Measurements from ENCODE around the gene NLGN1. TPM values are rescaled to one million over a fixed set of nuclear protein-coding genes. Genes with fewer than 3 reads are reported as not detected.

The NLGN1 gene
- total RNA-seq, 4 donors from 2014 or later: 21.6 to 50.7 (median 30.4) TPM

- TF ChIP-seq, protein P1, sequence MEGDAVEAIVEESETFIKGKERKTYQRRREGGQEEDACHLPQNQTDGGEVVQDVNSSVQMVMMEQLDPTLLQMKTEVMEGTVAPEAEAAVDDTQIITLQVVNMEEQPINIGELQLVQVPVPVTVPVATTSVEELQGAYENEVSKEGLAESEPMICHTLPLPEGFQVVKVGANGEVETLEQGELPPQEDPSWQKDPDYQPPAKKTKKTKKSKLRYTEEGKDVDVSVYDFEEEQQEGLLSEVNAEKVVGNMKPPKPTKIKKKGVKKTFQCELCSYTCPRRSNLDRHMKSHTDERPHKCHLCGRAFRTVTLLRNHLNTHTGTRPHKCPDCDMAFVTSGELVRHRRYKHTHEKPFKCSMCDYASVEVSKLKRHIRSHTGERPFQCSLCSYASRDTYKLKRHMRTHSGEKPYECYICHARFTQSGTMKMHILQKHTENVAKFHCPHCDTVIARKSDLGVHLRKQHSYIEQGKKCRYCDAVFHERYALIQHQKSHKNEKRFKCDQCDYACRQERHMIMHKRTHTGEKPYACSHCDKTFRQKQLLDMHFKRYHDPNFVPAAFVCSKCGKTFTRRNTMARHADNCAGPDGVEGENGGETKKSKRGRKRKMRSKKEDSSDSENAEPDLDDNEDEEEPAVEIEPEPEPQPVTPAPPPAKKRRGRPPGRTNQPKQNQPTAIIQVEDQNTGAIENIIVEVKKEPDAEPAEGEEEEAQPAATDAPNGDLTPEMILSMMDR (IDR thresholded peaks at IDR 0.05): no peak
- no peak for TF ChIP-seq EP300 (IDR thresholded peaks at IDR 0.05)
- Histone ChIP-seq H3K27me3 (no peaks in the 10 kb centered on the region), H3K4me1 (peaks cover 0 to 6% (median 0%) of the 10 kb centered on the region in 4 donors), H3K36me3 (no peaks in the 10 kb centered on the region), H3K4me3 (no peak overlapping the region), H3K9me3 (no peaks in the 10 kb centered on the region), H3K27ac (no peak overlapping the region)
- 16 to 18% methylated on average over 1 of the region's 1 CpG for WGBS, 2 donors
- no peak for DNase-seq (ENCODE audit: low spot score in 2 of 2)
Measured at GRCh38 chr3:173501931-173502489, 104.5 kb downstream of the NLGN1 start.

DNA sequence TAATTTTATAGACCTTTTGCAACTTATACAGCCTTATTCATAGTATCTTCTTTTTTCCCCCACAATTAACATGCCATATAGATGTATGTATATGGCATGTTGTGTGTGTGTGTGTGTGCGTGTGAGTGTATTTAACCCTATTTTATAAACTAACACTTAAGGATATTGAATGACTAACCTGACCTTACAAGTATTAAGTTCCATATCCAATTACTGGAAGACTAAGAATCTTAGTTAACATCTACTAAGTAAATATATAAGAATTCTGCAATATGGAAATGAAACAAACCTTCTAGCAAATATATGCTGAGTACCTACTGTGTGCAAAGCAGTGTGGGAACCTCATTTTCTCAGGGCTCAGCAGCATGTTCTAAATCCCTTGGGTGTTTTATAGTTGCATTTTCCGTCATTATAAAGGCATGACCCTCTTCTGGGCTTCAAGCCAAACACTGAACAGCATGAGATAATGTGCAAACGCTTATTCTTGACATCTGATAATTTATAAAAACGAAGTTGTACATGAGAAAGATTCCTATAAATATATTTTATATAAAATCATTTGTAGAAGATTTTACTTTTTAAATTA lies 105.5 kb downstream of the NLGN1 start:
- no peak overlapping the region for H3K4me3 ChIP-seq
- DNase-seq (ENCODE audit: low spot score in 2 of 2): no peak
- peaks cover 0 to 6% (median 0%) of the 10 kb centered on the region in 4 donors for H3K4me1 ChIP-seq
- no peaks in the 10 kb centered on the region for H3K9me3 ChIP-seq
- H3K27me3 ChIP-seq: no peaks in the 10 kb centered on the region
- H3K27ac ChIP-seq: no peak overlapping the region
- H3K36me3 ChIP-seq: no peaks in the 10 kb centered on the region
- 22 to 33% methylated on average over 4 of the region's 4 CpGs for WGBS, 2 donors
- TF ChIP-seq, protein P1 (IDR thresholded peaks at IDR 0.05): no peak

GRCh38 chr3:173510565-173510964 lies 113.0 kb downstream of the NLGN1 start:
- TF ChIP-seq POLR2A (IDR thresholded peaks at IDR 0.05) (no peak), EP300 (IDR thresholded peaks at IDR 0.05) (no peak)
- TF ChIP-seq, protein P1 (IDR thresholded peaks at IDR 0.05): no peak
- Histone ChIP-seq H3K27me3 (no peaks in the 10 kb centered on the region), H3K36me3 (no peaks in the 10 kb centered on the region), H3K9me3 (peaks cover 0 to 9% (median 0%) of the 10 kb centered on the region in 4 donors), H3K27ac (no peak overlapping the region), H3K4me1 (no peaks in the 10 kb centered on the region), H3K4me3 (no peak overlapping the region)
- DNase-seq (ENCODE audit: low spot score in 2 of 2): no peak
- 50 to 62% methylated on average over 4 of the region's 4 CpGs for WGBS, 2 donors

- H3K4me3 ChIP-seq: no peak overlapping the region
- no peaks in the 10 kb centered on the region for H3K4me1 ChIP-seq
- no peaks in the 10 kb centered on the region for H3K36me3 ChIP-seq
- H3K27me3 ChIP-seq: no peaks in the 10 kb centered on the region
- H3K9me3 ChIP-seq: peaks cover 0 to 9% (median 0%) of the 10 kb centered on the region in 4 donors
- H3K27ac ChIP-seq: no peak overlapping the region
- TF ChIP-seq, protein P1 (IDR thresholded peaks at IDR 0.05): no peak
- TF ChIP-seq POLR2A (IDR thresholded peaks at IDR 0.05) (no peak), EP300 (IDR thresholded peaks at IDR 0.05) (no peak)
- no peak for DNase-seq (ENCODE audit: low spot score in 2 of 2)
- 89 to 90% methylated on average over 1 of the region's 1 CpG for WGBS, 2 donors
Measured at GRCh38 chr3:173513123-173513522, 115.6 kb downstream of the NLGN1 start.

GRCh38 chr3:173529062-173529711 lies 131.6 kb downstream of the NLGN1 start:
- TF ChIP-seq, protein P1 (IDR thresholded peaks at IDR 0.05): no peak
- no peak for TF ChIP-seq POLR2A (IDR thresholded peaks at IDR 0.05)
- no peak for TF ChIP-seq EP300 (IDR thresholded peaks at IDR 0.05)
- no peaks in the 10 kb centered on the region for H3K36me3 ChIP-seq
- H3K4me1 ChIP-seq: no peaks in the 10 kb centered on the region
- 53 to 60% methylated on average over 8 of the region's 8 CpGs for WGBS, 2 donors
- H3K27me3 ChIP-seq: no peaks in the 10 kb centered on the region
- DNase-seq (ENCODE audit: low spot score in 2 of 2): no peak
- no peak overlapping the region for H3K27ac ChIP-seq
- peaks cover 0 to 47% (median 5%) of the 10 kb centered on the region in 4 donors for H3K9me3 ChIP-seq
- H3K4me3 ChIP-seq: no peak overlapping the region
